Fibroblast of mammary gland (primary cell): ENCODE results near the gene COCH.

ENCODE experiments used
- DNase-seq: peaks from one replicate; pipeline ENCODE4 v3.0.0-alpha.2; 2010; ENCODE audit warnings: low read depth
- H3K4me3 ChIP-seq: 2 replicates; pipeline ENCODE4 v1.5.1; 2011; ENCODE audit warnings: low read depth, mild to moderate bottlenecking, low read length, moderate library complexity; ENCODE audit not compliant: control insufficient read depth
- CTCF ChIP-seq: conservative IDR thresholded peaks from 2 replicates; pipeline ENCODE4 v1.5.1; 2011; ENCODE audit warnings: low read depth, low read length, inconsistent platforms; ENCODE audit not compliant: control insufficient read depth, insufficient read depth

The COCH gene

DNA sequence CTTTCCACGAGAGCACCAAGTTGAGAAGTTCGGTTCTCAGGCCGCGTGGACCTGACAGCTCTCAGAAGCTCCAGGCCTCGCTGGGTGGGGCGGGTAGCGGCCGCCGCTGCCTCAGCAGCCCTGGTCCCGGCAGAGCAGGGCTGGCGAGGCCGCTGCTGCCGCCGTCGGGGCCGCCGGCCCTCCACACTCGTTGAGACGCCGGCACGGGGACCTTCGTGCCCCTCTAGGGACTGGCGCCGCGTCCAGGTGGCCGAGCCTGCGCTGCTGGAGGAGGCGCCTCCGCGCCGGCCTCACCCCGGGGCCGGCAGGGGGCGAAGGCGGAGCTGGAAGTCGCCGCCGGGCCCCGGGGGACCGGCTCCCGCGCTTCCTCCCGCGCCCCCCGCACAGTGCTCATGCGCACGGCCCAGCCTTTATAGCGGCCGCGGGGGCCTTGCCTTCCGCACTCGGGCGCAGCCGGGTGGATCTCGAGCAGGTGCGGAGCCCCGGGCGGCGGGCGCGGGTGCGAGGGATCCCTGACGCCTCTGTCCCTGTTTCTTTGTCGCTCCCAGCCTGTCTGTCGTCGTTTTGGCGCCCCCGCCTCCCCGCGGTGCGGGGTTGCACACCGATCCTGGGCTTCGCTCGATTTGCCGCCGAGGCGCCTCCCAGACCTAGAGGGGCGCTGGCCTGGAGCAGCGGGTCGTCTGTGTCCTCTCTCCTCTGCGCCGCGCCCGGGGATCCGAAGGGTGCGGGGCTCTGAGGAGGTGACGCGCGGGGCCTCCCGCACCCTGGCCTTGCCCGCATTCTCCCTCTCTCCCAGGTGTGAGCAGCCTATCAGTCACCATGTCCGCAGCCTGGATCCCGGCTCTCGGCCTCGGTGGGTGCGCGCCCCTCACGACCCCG, at the start of gene COCH:
Gene COCH, plus strand, starts transcription at position 440 of the 879 bp plus-strand sequence. Its CDS starts 380 bp downstream, at position 820.
- TF ChIP-seq CTCF: no peak
- no peak for DNase-seq
- peak within 1 kb of the TSS; percentile 39 for H3K4me3 ChIP-seq

DNA sequence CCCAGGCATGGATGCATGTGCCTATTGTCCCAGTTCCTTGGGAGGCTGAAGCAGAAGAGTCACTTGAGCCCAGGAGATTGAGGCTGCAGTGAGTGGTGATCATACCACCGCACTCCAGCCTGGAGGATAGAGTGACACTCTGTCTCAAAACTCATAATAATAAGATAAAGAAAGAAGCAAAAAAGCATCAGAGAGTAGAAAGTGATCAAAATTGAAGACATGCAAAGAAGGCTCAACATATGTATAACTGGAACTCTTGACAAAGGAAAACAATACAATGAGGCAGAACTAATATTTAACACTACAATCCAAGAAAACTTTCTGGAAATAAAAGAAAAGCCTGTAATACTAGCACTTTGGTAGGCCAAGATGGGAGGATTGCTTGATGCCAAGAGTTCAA, 48.3 kb upstream of the COCH start:
- TF ChIP-seq CTCF: no peak

DNA sequence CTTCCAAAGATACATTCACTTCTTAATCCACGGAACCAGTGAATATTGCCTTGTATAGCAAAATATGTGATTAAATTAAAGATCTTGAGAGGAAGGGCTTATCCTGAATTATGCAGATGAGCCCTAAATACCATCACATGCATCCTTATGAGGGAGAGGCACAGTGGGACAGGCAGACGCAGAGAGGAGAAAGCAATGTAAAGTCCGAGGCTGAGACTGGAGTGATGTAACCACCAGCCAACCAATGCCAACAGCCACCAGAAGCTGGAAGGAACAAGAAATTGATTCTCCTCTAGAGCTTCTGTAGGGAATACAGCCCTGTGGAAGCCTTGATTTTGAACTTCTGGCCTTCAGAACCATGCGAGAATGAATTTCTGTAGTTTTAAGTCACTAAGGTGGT, 44.5 kb upstream of the COCH start:
- no peak overlapping the region for H3K4me3 ChIP-seq
- no peak for TF ChIP-seq CTCF
- DNase-seq: no peak

More for the DNA sequence above, 48.3 kb upstream of the COCH start:
- no peak overlapping the region for H3K4me3 ChIP-seq
- DNase-seq: no peak

DNA sequence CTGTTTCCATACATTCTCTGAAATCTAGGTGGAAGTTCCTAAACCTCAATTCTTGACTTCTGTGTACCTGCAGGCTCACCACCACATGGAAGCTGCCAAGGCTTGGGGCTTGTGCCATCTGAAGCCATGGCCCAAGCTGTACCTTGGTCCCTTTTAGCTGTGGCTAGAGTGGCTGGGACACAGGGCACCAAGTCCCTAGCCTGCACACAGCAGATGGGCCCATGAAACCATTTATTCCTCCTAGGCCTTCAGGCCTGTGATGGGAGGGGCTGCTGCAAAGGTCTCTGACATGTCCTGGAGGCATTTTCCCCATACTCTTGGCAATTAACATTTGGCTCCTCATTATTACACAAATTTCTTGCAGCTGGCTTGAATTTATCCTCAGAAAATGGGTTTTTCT, 40.0 kb upstream of the COCH start:
- DNase-seq: no peak
- TF ChIP-seq CTCF: no peak

DNA sequence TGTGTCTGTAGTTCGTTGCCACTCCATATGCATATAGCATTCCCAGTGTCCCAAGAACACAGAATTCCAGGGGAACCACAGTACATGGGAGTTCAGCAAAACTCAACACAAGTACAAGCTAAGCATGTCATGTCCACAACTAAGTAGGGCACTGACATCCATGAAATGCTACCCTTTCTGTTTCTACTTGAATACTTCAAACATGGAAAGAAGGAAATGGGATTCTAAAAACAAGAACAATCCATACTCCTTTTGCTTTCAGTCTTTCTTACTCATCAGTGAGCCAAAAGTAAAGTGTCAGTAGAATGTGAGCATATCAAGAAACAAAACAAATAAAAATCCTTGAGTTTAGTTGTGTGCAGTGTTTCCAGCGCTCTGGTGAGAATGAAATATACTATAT, 36.0 kb upstream of the COCH start:
- H3K4me3 ChIP-seq: no peak overlapping the region
- no peak for DNase-seq
- no peak for TF ChIP-seq CTCF

More for the DNA sequence above, 40.0 kb upstream of the COCH start:
- H3K4me3 ChIP-seq: no peak overlapping the region

DNA sequence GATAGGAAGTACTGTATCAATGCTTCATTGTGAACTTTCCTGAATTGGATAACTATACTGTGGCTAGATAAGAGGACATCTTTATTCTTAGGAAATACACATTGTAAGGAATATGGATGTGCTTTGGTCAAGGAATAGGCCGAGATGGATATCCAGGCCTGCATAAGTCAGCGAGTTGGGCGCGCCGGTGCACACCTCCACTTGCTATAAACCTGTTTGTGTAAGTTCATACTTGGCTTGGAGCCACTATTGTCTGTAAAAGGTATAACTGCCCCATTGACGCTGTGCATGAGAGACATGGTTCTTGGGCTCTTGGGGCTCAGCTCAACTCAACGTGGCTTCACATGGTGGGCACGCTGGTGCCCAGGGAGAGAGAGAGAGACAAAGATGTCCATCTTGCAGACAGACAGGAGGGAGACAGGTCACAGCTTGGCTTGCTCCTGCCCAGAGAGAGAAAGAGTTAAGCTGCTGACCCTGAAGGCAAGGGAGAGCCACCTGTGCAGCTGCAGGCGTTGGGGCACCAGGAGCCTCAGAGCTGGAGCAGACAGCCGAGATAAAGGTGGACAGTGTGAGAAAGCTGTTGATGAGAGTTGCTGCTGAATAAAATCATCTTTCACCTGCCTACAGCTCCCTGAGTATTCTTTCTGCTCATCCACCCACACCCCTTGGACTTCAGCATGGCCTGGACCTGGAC, 34.1 kb upstream of the COCH start:
- H3K4me3 ChIP-seq: no peak overlapping the region
- no peak for TF ChIP-seq CTCF
- DNase-seq: no peak
